Stomach (tissue), 4 donors: ENCODE measurements around the gene LMF2.

Source experiments
- EP300 ChIP-seq: sonication (generic); formaldehyde crosslinking; IDR thresholded peaks from one replicate; pipeline ENCODE4 v1.6.1; 2017; ENCODE audit warnings: antibody characterized with exemption
- POLR2A ChIP-seq, 4 donors: fragments of 450-650 bp; IDR thresholded peaks; one replicate each; pipeline ENCODE4 v1.6.1; 2016; ENCODE audit warnings: antibody characterized with exemption in 4 of 4, control low read depth in 2 of 4, mild to moderate bottlenecking in 1 of 4, moderate library complexity in 1 of 4
- POLR2AphosphoS5 ChIP-seq, 3 donors: sonication (generic); formaldehyde crosslinking; IDR thresholded peaks; one replicate each; pipeline ENCODE4 v1.6.1; 2016; ENCODE audit warnings: antibody characterized with exemption in 3 of 3
- TF ChIP-seq, protein P1 (sequence below), 7 experiments: fragments of 450-650 bp in 4 of 7; fragments of 200-600 bp in 3 of 7; sonication (generic) in 3 of 7; IDR thresholded peaks; one replicate each; pipeline ENCODE4 v1.5.1; 2016 to 2019; ENCODE audit warnings: antibody characterized with exemption in 7 of 7, control low read depth in 2 of 7, mild to moderate bottlenecking in 1 of 7

DNA sequence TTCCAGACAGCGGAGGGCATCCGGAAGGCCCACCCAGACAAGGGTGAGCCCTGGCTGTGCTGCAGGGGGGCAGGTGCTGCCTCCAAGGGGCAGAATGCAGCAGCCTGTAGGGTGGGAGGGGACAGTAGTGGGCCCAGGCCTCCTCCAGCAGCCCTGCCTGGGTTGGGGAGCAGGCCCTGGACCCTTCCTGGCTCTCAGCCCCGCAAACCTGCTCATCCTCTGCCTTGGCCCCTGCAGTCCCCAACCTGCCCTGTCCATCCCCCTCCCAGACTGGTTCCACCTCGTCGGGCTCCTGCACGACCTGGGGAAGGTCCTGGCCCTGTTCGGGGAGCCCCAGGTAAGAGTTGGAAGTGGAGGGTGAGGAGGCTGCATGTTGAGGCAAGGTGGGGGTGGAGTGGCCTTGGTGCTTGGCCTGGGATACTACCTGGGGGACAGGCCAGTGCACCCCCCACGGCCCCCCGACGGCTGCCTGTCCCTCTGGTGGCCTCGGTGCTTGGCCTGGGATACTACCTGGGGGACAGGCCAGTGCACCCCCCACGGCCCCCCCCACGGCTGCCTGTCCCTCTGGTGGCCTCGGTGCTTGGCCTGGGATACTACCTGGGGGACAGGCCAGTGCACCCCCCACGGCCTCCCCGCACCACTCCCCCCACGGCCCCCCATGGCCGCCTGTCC is 19.4 kb downstream of the LMF2 start:
- TF ChIP-seq, protein P1, sequence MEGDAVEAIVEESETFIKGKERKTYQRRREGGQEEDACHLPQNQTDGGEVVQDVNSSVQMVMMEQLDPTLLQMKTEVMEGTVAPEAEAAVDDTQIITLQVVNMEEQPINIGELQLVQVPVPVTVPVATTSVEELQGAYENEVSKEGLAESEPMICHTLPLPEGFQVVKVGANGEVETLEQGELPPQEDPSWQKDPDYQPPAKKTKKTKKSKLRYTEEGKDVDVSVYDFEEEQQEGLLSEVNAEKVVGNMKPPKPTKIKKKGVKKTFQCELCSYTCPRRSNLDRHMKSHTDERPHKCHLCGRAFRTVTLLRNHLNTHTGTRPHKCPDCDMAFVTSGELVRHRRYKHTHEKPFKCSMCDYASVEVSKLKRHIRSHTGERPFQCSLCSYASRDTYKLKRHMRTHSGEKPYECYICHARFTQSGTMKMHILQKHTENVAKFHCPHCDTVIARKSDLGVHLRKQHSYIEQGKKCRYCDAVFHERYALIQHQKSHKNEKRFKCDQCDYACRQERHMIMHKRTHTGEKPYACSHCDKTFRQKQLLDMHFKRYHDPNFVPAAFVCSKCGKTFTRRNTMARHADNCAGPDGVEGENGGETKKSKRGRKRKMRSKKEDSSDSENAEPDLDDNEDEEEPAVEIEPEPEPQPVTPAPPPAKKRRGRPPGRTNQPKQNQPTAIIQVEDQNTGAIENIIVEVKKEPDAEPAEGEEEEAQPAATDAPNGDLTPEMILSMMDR (IDR thresholded peaks at IDR 0.05), result no peak
- TF ChIP-seq POLR2AphosphoS5 (IDR thresholded peaks at IDR 0.05) (no peak), POLR2A (IDR thresholded peaks at IDR 0.05) (no peak), EP300 (no peak)
